ENCODE results near the gene CDS2.

DNA sequence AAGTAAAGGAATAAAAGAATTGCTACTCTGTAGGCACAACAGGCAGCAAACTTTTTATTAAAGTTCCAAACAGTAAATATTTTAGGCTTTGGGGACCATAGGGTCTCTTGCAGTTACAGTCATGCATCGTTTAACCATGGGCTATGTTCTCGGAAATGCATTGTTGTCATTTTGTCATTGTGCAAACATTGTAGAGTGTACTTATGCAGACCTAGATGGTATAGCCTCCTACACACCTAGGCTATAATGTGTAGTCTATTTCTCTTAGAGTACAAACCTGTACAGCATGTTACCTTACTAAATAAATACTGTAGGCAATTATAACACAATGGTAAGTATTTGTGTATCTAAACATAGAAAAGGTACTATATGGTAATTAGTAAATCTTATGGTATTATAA lies 54.7 kb downstream of the CDS2 start:
- TF ChIP-seq POLR2AphosphoS5 (IDR thresholded peaks at IDR 0.05; ENCODE audit: low read length) (no peak), SP1 (IDR thresholded peaks at IDR 0.05; ENCODE audit: low read depth, low read length) (no peak), POLR2A (IDR thresholded peaks at IDR 0.05; ENCODE audit: low read depth, low read length) (no peak), YY1 (IDR thresholded peaks at IDR 0.05; ENCODE audit: low read depth, low read length) (no peak), JUNB (IDR thresholded peaks at IDR 0.05) (no peak), NBN (IDR thresholded peaks at IDR 0.05) (no peak), NFYA (IDR thresholded peaks at IDR 0.05; ENCODE audit: borderline replicate concordance, low read depth, low read length) (no peak)
- TF ChIP-seq, protein P1, sequence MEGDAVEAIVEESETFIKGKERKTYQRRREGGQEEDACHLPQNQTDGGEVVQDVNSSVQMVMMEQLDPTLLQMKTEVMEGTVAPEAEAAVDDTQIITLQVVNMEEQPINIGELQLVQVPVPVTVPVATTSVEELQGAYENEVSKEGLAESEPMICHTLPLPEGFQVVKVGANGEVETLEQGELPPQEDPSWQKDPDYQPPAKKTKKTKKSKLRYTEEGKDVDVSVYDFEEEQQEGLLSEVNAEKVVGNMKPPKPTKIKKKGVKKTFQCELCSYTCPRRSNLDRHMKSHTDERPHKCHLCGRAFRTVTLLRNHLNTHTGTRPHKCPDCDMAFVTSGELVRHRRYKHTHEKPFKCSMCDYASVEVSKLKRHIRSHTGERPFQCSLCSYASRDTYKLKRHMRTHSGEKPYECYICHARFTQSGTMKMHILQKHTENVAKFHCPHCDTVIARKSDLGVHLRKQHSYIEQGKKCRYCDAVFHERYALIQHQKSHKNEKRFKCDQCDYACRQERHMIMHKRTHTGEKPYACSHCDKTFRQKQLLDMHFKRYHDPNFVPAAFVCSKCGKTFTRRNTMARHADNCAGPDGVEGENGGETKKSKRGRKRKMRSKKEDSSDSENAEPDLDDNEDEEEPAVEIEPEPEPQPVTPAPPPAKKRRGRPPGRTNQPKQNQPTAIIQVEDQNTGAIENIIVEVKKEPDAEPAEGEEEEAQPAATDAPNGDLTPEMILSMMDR (IDR thresholded peaks at IDR 0.05 in 2 of 3, conservative IDR thresholded peaks at IDR 0.05 in 1 of 3; ENCODE audit: control insufficient read depth in 2 of 3, extremely low read depth in 1 of 3, insufficient read depth in 1 of 3, low read depth in 3 of 3, low read length in 3 of 3), result no peak
- TF ChIP-seq, protein P2, sequence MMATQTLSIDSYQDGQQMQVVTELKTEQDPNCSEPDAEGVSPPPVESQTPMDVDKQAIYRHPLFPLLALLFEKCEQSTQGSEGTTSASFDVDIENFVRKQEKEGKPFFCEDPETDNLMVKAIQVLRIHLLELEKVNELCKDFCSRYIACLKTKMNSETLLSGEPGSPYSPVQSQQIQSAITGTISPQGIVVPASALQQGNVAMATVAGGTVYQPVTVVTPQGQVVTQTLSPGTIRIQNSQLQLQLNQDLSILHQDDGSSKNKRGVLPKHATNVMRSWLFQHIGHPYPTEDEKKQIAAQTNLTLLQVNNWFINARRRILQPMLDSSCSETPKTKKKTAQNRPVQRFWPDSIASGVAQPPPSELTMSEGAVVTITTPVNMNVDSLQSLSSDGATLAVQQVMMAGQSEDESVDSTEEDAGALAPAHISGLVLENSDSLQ (IDR thresholded peaks at IDR 0.05), result no peak

Data from GM12878 (cell line).